Stomach (tissue), 4 donors: ENCODE results near the gene SLC27A1.

ENCODE experiments used
- EP300 ChIP-seq: sonication (generic); formaldehyde crosslinking; IDR thresholded peaks from one replicate; pipeline ENCODE4 v1.6.1; 2017; ENCODE audit warnings: antibody characterized with exemption
- TF ChIP-seq, protein P1 (sequence below), 7 experiments: fragments of 450-650 bp in 4 of 7; fragments of 200-600 bp in 3 of 7; sonication (generic) in 3 of 7; IDR thresholded peaks; one replicate each; pipeline ENCODE4 v1.5.1; 2016 to 2019; ENCODE audit warnings: antibody characterized with exemption in 7 of 7, control low read depth in 2 of 7, mild to moderate bottlenecking in 1 of 7

DNA sequence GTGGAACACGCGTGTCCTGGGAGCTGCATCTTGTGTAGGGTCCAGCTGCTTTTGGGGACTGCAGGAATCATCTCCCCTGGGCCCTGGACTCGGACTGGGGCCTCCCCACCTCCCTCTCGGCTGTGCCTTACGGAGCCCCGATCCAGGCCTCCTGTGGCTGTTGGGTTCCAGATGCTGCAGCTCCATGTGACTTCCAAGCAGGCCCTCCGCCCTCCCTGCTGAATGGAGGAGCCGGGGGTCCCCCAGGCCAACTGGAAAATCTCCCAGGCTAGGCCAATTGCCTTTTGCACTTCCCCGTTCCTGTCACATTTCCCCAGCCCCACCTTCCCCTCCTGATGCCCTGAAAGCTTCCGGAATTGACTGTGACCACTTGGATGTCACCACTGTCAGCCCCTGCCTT is 34.9 kb downstream of the SLC27A1 start:
- TF ChIP-seq, protein P1, sequence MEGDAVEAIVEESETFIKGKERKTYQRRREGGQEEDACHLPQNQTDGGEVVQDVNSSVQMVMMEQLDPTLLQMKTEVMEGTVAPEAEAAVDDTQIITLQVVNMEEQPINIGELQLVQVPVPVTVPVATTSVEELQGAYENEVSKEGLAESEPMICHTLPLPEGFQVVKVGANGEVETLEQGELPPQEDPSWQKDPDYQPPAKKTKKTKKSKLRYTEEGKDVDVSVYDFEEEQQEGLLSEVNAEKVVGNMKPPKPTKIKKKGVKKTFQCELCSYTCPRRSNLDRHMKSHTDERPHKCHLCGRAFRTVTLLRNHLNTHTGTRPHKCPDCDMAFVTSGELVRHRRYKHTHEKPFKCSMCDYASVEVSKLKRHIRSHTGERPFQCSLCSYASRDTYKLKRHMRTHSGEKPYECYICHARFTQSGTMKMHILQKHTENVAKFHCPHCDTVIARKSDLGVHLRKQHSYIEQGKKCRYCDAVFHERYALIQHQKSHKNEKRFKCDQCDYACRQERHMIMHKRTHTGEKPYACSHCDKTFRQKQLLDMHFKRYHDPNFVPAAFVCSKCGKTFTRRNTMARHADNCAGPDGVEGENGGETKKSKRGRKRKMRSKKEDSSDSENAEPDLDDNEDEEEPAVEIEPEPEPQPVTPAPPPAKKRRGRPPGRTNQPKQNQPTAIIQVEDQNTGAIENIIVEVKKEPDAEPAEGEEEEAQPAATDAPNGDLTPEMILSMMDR (IDR thresholded peaks at IDR 0.05): no peak
- TF ChIP-seq EP300: no peak
